GM12872 (cell line): ENCODE results near the gene PLEKHA5.

Experiments
- TF ChIP-seq, protein P1 (sequence below): IDR thresholded peaks from 3 replicates; pipeline ENCODE4 v1.5.1; 2011; ENCODE audit warnings: low read depth, mild to moderate bottlenecking, low read length, moderate library complexity; ENCODE audit not compliant: insufficient read depth

Gene PLEKHA5

DNA sequence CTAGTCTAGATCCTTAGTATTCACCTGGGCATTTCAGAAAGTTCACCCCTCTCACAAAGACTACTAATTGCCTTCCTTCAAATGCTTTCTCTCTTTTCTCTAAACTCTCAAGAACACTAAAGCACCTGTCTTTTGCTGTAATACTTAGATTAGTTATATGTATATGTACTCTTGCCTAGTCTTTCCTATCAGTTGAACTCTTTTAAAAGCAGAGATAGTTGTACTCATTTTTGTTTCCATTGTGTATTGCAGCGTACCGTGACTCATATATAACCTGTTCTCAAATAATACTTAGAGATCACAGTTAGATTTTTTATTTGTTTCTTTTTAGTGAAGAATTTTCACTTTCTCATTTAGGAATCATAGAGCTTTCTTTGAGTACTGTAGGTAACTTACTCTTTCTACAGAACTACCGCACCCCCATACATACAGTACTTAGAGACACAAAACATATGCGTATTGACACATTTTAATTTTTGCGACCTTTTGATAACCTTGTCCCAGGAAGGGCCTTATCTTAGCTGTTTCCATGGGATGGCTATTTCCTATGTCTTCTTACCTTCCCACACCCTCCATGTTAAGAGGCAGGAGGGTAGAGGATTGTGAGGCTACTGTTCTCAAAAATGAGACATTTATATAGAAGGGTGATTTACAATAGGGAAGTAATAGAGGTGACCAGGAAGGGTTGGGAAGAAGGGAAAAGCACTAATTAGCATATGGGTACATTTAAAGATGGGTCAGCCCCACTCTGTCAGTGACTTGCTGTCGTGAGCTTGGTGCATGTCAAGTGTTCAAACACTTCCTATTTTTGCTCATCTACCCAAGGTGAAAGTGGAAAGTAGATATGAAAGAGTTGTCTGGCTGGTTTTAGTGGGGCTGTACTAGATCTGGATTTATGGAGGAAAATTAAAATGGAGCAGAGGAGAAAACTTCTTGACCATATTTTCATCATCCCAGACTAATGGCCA, 74.3 kb downstream of the PLEKHA5 start:
- TF ChIP-seq, protein P1, sequence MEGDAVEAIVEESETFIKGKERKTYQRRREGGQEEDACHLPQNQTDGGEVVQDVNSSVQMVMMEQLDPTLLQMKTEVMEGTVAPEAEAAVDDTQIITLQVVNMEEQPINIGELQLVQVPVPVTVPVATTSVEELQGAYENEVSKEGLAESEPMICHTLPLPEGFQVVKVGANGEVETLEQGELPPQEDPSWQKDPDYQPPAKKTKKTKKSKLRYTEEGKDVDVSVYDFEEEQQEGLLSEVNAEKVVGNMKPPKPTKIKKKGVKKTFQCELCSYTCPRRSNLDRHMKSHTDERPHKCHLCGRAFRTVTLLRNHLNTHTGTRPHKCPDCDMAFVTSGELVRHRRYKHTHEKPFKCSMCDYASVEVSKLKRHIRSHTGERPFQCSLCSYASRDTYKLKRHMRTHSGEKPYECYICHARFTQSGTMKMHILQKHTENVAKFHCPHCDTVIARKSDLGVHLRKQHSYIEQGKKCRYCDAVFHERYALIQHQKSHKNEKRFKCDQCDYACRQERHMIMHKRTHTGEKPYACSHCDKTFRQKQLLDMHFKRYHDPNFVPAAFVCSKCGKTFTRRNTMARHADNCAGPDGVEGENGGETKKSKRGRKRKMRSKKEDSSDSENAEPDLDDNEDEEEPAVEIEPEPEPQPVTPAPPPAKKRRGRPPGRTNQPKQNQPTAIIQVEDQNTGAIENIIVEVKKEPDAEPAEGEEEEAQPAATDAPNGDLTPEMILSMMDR = no peak

DNA sequence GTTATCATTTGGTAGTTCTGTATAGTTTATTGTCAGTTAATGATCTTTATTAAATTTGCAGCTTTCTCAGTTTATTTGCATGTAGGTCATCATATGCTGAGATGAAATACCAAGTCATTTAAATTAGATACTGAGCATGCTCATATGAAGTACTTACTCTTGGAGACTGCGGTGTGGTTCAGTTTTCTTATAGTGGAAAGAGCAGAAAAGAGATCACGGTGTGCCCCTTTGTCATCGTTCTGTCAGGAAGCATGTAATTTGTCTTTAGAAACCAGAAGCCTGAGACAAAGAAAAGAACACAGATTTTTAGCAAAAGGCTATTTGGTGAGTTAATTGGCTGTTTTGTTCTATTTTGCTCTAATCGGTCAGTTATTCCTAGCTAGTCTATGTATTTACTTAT, 75.6 kb downstream of the PLEKHA5 start:
- TF ChIP-seq, protein P1 = no peak

DNA sequence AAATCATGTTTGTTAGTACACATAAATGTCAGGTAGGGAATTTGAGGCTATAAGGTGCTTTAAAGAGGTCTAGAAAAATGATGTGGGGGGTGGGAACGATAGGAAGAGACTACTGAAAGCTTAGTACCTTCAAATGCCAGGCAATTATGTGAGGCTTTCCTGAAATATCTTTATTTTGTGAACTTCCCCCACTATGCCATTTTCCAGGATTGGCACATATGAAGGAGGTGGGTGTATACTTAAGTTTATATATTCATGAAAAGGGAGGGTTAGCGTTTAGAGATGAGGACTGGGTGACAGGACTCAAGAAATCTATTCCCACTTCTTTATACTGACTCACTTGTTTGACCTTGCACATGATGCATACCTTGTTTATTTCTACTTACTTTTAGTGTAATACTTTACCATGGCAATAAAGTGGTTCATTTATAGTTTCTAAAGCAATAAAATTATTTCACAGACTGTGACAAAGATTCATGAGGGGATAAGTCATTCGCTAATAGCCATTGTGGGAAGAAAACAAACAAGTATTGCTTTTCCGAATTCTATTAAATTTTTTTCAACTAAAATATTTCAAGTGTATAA, 77.1 kb downstream of the PLEKHA5 start:
- TF ChIP-seq, protein P1 = no peak

DNA sequence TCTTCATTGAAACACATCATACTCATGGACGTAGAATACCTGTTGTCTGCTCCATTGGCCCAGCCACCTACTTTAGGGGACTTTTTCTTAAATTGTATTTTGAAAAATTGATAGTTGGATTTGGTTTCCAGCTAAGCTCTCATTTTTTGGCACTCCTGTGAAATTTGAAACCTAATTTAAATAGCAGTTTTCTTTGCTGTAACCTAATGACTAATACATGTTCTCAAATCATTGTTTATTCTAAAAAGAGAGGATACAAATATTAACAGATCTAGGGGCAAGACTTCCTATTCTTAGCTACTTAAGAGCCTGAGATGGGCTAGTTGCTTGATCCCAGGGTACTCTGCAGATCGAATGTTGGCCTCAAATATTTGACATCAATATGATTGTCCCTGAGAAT, 78.9 kb downstream of the PLEKHA5 start:
- TF ChIP-seq, protein P1 = no peak

DNA sequence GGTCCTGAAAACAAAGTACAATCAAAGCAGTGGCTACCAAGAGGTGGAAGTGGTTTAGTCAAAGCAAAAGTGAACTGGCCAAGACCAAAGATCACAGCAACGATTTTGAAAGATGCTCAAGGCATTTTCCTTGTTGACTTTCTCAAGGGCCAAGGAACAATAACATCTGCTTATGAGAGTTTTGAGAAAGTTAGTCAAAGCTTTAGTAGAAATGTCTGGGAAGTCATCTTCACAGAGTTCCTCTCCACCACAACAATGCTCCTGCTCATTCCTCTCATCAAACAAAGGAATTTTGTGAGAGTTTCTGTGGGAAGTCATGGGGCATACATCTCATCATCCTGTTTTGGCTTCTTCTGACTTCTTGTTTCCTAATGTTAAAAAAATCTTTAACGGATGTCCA, 80.1 kb downstream of the PLEKHA5 start:
- TF ChIP-seq, protein P1 = no peak

DNA sequence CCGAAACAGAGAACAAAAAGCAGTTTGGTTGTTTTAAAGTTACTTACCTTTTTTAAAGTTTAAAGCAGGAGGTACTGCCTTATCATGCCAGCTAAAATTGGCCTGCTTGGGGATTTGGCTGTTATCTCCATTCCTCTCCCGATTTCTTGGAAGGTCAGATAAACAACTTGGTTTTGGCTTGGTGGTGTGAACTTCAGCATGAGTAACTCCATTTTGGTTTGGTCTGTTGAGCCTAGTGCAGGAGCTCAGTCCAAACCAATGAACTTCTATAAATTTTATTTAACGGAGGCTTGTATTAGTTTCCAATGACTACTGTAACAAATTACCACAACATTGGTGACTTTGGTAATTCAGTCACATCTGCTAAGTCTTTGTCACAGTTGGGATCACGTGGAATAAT, 82.3 kb downstream of the PLEKHA5 start:
- TF ChIP-seq, protein P1 = no peak

DNA sequence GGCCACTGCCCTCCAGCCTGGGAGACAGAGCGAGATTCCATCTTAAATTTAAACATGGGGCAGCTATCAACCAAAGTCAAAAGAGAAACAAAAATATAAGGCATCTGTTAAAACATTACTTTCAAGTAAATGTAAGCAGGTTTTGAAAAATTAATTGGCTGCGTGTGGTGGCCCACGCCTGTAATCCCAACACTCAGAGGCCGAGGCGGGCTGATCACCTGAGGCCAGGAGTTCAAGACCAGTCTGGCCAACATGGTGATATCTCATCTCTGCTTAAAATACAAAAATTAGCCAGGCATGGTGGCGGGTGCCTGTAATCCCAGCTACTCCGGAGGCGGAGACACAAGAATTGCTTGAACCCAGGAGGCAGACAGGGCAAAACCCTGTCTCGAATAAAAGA, 82.7 kb downstream of the PLEKHA5 start:
- TF ChIP-seq, protein P1 = no peak
